T-helper 22 cell (primary cell): ENCODE results near the gene LRRC41.
"Not testable (repeated sequence)": the region's sequence is repeated elsewhere in the genome, so short reads cannot be mapped to it uniquely, and the experiment has no call there.

ENCODE experiments used
- DNase-seq: peaks from one replicate; pipeline ENCODE4 v3.0.0-alpha.2; 2020; ENCODE audit warnings: low read depth

LRRC41 gene

GRCh38 chr1:46285730-46286477 lies 17.5 kb downstream of the LRRC41 start:
- DNase-seq = no peak

- no peak for DNase-seq
Observed at GRCh38 chr1:46284597-46285564, 18.5 kb downstream of the LRRC41 start.

GRCh38 chr1:46284058-46284457 lies 19.4 kb downstream of the LRRC41 start:
- DNase-seq = no peak

GRCh38 chr1:46281021-46281420 lies 22.4 kb downstream of the LRRC41 start:
- no peak for DNase-seq

DNA sequence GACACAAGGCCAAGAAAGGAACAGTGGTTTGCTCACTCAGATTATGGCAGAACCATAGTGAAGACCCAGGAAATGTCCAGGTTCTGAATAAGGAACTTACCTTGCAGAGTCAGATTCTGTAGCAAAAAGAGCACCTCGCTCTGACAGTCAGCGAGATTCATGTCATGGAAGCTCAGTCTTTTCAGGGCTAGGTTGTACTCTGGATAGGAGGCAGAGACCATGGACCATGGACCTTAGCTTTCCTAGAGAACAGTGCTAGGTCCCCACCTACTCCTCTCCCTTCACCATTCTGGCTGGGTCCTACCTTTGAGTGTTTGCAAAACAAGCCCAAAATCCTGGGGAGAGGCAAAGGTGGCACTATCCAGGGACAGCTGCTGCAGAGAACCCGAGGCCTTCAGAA lies 23.3 kb downstream of the LRRC41 start:
- no peak for DNase-seq

- no peak for DNase-seq
Observed at GRCh38 chr1:46278807-46279206, 24.6 kb downstream of the LRRC41 start.

GRCh38 chr1:46277658-46278373 lies 25.6 kb downstream of the LRRC41 start:
- DNase-seq = no peak

DNA sequence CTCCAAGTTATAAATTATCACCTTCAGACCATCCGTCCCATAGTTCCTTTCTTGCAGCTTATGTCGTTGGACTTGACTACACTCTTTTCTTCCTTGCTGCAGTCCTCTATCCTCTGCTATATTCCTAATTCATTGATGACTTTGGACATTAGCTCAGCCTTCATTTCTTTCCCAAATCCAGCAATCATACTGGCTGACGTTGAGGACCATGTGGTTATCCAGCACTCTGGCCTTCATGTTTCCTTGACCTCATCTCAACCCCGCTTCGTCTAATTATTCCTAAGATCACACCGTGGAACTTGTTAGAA lies 28.4 kb downstream of the LRRC41 start:
- no peak for DNase-seq

DNA sequence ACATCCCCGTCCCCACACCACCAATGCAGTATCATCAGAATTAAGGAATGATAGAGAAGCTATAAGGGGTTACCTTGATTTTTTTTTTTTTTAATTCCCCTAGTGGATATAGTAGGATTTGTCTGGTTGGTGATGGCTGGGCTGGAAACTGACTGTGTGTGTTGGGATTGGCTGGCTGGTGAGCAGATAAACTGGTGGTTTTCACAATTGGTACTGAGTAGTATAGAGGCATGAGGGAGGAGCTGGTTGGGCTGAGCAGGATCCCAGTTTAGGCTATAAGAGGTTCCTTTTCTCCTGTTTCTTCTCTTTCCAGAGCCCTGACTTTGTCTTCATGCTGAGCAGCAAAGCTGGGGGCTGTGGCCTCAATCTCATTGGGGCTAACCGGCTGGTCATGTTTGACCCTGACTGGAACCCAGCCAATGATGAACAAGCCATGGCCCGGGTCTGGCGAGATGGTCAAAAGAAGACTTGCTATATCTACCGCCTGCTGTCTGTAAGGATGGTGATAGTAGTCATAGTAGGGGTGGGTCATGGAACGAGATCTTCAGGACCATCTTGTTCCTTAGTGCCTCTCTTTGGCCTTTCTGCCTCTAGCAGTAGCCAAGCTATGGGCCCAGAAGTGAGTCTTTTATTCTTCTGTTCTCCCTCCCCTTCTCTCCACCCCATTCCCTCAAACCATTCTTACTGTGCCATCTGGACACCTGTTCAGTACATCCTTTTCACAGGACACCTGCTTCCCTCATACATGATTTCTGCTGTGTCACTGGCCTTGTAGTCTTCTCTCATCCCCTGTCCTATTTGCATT lies 29.0 kb downstream of the LRRC41 start:
- DNase-seq = no peak

- no peak for DNase-seq
Observed at GRCh38 chr1:46268578-46268977, 34.8 kb downstream of the LRRC41 start.

DNA sequence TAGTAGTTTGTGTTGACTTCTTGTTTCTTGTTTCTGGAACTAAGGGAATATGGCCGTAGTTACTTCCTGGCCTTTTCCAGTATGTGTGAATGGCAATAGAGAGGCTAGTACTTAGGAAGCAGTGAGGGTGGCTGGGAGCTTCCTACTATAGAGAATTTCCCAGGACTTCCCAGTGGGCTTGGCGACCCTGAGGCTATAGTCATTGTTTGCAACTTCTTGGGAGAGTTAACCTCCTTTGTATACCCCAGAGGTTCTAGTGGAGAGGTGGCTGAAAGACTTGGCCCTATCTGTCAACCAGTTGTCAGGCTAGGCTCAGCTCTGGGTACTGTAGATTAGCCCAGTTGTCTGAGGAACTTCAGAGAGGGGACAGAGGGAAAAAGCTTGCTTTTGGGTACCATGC lies 40.3 kb downstream of the LRRC41 start:
- no peak for DNase-seq

GRCh38 chr1:46262508-46262907 lies 40.9 kb downstream of the LRRC41 start:
- DNase-seq = no peak

DNA sequence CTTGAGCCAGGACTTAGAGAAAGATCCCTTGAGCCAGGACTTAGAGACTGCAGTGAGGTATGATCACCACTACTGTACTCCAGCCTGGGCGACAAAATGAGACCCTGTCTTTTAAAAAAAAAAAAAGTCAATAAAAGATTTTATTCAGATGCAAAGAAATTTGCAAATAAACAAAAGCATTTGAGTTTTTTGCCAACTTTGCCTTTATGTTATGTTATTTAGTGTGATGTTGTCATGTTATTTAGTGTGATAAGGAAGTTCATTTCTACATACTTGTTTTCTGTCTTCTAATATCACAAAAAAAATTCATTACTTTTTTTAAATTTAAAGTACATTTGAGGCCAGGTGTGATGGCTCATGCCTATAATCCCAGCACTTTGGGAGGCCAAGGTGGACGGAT lies 46.9 kb downstream of the LRRC41 start:
- no peak for DNase-seq

- no peak for DNase-seq
Observed at GRCh38 chr1:46254668-46255067, 48.7 kb downstream of the LRRC41 start.

DNA sequence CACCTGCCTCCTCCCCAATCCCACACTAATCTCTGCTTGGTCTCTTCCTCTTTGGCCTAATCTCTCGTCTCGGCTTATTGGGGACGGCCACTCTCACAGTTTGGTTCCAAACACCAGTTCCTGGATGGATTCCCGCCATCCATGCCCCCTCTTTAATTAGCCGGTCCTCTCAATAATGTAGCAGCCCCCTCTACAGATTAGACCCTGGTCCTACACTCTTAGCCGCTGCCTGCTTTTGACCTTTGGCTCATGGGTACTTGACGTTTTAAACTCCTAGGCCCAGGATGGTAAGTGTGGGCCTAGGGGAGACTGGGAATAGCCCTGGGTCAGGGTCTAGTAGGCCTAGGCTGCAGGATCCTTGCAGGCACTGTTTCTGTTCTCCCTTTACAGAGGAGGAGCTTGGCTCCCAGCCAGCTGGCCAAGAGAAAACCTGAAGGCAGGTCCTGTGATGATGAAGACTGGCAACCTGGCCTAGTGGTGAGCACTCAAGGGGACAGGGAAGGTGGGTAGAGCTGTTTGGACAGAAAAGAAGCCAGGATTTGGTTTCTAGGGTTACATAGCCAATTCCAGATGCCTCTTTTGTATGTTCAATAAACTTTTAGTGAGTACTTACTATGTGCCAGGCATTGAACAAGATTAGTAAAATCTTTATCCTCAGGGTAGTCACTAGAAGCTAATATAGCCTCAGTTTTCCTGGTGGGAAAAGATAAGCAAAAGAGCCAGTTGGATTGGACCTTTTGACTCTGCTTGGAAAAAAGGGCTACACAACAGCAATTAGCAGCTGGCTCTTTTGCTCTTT lies 55.1 kb downstream of the LRRC41 start:
- no peak for DNase-seq

- peak; percentile 94 for DNase-seq
Observed at GRCh38 chr1:46247436-46248121, 55.8 kb downstream of the LRRC41 start, which contains the start of gene RAD54L. TSS of gene RAD54L (plus strand) at chr1:46247763. CDS start at chr1:46248406, 643 bp downstream.

DNA sequence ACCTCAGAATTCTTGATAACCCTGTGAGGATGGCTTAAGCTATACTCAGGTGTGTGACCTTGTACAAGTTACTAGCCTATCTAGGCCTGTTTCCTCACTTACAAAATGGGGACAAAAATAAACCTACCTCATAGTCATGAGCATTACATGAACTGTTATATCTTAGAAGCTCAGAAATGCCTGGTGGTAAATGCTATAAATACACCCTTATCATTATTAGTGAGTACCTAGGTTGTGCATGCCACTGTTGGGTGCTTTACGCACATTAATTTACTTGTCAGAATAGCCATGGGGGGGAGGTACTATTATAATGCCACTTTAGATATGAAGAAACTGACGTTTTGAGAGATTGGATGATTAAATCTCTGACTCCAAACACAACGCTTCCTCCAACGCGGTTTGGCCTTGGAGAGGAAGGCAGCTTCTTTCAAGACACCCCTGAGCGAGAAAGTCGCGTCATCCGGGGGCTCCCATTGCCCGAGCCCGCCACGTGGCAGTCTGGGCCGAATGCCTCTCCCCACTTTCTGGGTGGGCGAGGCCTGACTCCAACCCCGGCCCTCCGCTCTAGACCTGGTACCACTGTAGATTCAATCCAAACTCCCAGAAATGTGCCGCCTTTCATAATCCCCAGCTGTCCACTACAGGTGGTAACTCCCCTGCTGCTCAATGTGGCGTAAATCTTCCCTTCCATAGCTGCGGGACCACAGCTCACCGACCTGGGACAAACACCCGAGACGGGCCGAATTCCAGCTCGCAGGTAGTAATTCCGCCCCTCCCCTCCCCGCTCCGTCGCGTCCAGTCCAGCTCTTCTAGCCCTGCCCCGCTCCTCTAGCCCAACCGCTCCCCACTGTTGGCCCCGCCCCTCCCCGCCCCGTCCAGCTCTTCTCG lies 56.6 kb downstream of the LRRC41 start:
- DNase-seq = peak; percentile 30

DNA sequence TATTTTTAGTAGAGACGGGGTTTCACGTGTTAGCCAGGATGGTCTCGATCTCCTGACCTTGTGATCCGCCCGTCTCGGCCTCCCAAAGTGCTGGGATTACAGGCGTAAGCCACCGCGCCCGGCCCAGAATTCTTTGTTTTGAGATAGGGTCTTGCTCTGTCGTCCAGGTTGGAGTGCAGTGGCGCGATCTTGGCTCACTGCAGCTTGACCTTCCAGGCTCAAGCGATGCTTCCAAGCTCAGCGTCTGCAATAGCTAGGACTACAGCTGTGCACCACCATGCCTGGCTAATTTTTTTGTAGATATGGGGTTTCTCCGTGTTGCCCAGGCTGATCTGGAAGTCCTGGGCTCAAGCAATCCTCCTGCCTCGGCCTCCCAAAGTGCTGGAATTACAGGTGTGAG lies 57.3 kb downstream of the LRRC41 start:
- DNase-seq = not testable (repeated sequence)

DNA sequence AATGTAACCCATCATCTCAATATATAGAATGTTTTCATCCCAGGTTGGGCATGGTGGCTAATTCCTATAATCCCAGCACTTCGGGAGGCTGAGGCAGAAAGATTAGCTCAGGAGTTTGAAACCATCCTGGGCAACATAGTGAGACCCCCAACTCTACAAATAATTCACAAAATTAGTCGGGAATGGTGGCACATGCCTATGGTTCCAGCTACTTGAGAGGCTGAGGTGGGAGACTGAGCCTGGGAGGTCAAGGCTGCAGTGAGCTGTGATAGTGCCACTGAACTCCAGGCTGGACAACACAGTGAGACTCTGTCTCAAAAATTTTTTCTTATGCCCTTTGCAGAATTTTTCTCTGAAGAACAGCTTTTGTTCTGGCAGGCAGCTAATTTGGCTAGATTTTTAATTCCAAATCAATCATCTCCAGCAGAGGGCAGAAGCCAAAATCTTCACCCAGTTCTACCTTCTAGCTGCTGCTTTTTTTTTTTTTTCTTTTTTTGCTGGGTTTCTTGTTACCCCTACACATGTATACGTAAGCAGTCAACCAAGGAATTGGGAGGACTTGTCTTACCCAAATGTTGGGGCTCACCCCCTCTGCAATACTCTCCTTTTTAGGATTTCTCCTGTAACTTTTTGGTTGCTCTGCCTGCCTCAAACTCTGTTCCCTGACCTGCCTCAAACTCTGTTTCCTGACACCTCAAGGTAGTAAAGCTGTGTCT lies 58.6 kb downstream of the LRRC41 start:
- no peak for DNase-seq
